ENCODE data around the gene DDIT4.
"Not testable (repeated sequence)": the region's sequence is repeated elsewhere in the genome, so short reads cannot be mapped to it uniquely, and the experiment has no call there.

Gene DDIT4

GRCh38 chr10:72297281-72297804, 23.6 kb downstream of the DDIT4 start:
- DNase-seq = peak; percentile 92

GRCh38 chr10:72297805-72298591, 24.3 kb downstream of the DDIT4 start:
- DNase-seq = peak; percentile 89

GRCh38 chr10:72298592-72299519, 25.1 kb downstream of the DDIT4 start:
- no peak for DNase-seq

GRCh38 chr10:72303424-72304128, 29.9 kb downstream of the DDIT4 start:
- DNase-seq = no peak

GRCh38 chr10:72306215-72306760, 32.6 kb downstream of the DDIT4 start:
- DNase-seq = no peak

- not testable (repeated sequence) for DNase-seq
Measured at GRCh38 chr10:72307711-72308110, 34.0 kb downstream of the DDIT4 start.

GRCh38 chr10:72308320-72308987, 34.7 kb downstream of the DDIT4 start:
- no peak for DNase-seq

GRCh38 chr10:72309290-72310240, 35.8 kb downstream of the DDIT4 start:
- DNase-seq = no peak

GRCh38 chr10:72310241-72310633, 36.5 kb downstream of the DDIT4 start:
- DNase-seq = no peak

- no peak for DNase-seq
Measured at GRCh38 chr10:72310636-72311035, 36.9 kb downstream of the DDIT4 start.

GRCh38 chr10:72311667-72312066, 37.9 kb downstream of the DDIT4 start:
- DNase-seq = no peak

- no peak for DNase-seq
Measured at GRCh38 chr10:72312865-72313391, 39.2 kb downstream of the DDIT4 start.

GRCh38 chr10:72314263-72314662, 40.5 kb downstream of the DDIT4 start:
- no peak for DNase-seq

- DNase-seq = no peak
Measured at GRCh38 chr10:72315054-72315453, 41.3 kb downstream of the DDIT4 start.

- DNase-seq = no peak
Measured at GRCh38 chr10:72315611-72316385, 42.1 kb downstream of the DDIT4 start.

- no peak for DNase-seq
Measured at GRCh38 chr10:72316386-72316700, 42.6 kb downstream of the DDIT4 start.

- no peak for DNase-seq
Measured at GRCh38 chr10:72316748-72317435, 43.2 kb downstream of the DDIT4 start.

- DNase-seq = no peak
Measured at GRCh38 chr10:72318418-72319262, 44.9 kb downstream of the DDIT4 start.

Measured in stimulated activated CD4-positive, alpha-beta T cell treated with anti-CD3 and anti-CD28 coated beads, Interleukin-4, amount 100 ng/mL, for 1 hour (primary cell).